HepG2 (cell line): ENCODE measurements around the gene RAMP3. TPM values are rescaled to one million over a fixed set of nuclear protein-coding genes. Genes with fewer than 3 reads are reported as not detected.

Source experiments
- ATAC-seq: fragments of 200-7000 bp; cut with Tn5 transposase; 3 replicates; pipeline ENCODE4 v1.9.1; 2020; ENCODE audit warnings: mild to moderate bottlenecking, moderate library complexity
- BruUV-seq: library from RNA; stranded (reverse); fragments of 400-500 nt; replicated peaks from 2 replicates; lab custom pipeline; 2021; lab: Mats Ljungman, UMichigan
- CTCF ChIA-PET: fragments of 300-600 bp; formaldehyde crosslinking; extraction: SDS; loops from one replicate; lab custom pipeline; 2021; ENCODE audit warnings: low total read pairs, inconsistent platforms, low intra/inter-chr PET ratio; lab: Yijun Ruan, JAX
- POLR2A ChIA-PET: fragments of 350-600 bp; sonication (Branson Sonifier 250); formaldehyde crosslinking; loops from one replicate; lab custom pipeline; 2020; ENCODE audit warnings: antibody characterized with exemption, inconsistent platforms; lab: Yijun Ruan, JAX
- DNase-seq: peaks from one replicate; pipeline ENCODE4 v3.0.0-alpha.2; 2015; ENCODE audit warnings: low spot score
- FAIRE-seq: peaks from 3 replicates; lab custom pipeline; 2011; peaks lifted over from hg19 to GRCh38; lab: Jason Lieb, UNC
- H2AFZ ChIP-seq: one replicate; pipeline ENCODE4 v1.6.1; 2011; ENCODE audit warnings: low read length, inconsistent platforms
- H3K27ac ChIP-seq: fragments of 300-600 bp; 3 replicates; pipeline ENCODE4 v1.8.0; 2011; ENCODE audit warnings: mixed run types, mild to moderate bottlenecking, mixed read lengths, low read length, inconsistent platforms; ENCODE audit not compliant: insufficient read depth; ENCODE audit errors: extremely low read length
- H3K27me3 ChIP-seq, 2 experiments: fragments of 200-600 bp in 1 of 2; 2 replicates in 1 of 2; 3 replicates in 1 of 2; pipeline versions ENCODE4 v1.6.0 to v1.8.0; 2011; ENCODE audit warnings: low read length in 2 of 2, mild to moderate bottlenecking in 2 of 2, moderate library complexity in 2 of 2, inconsistent platforms in 1 of 2; ENCODE audit not compliant: insufficient read depth in 2 of 2, control insufficient read depth in 1 of 2
- H3K36me3 ChIP-seq, 2 experiments: fragments of 200-600 bp in 1 of 2; replicated peaks in 1 of 2; 2 replicates in 1 of 2; 3 replicates in 1 of 2; pipeline versions ENCODE4 v1.5.1 to v1.8.0; 2011; ENCODE audit warnings: low read length in 2 of 2, inconsistent platforms in 1 of 2; ENCODE audit not compliant: insufficient read depth in 2 of 2, control insufficient read depth in 1 of 2
- H3K4me1 ChIP-seq: 2 replicates; pipeline ENCODE4 v1.5.1; 2012; ENCODE audit warnings: low read length, inconsistent platforms; ENCODE audit not compliant: insufficient read depth
- H3K4me2 ChIP-seq: 2 replicates; pipeline ENCODE4 v1.6.0; 2011; ENCODE audit warnings: low read depth, low read length, inconsistent platforms
- H3K4me3 ChIP-seq, 3 experiments: fragments of 200-600 bp in 1 of 3; sonication (generic), shearing (Covaris generic) in 1 of 3; replicated peaks in 1 of 3; 2 replicates each; pipeline ENCODE4 v1.5.1; 2011 to 2016; ENCODE audit warnings: low read length in 3 of 3, inconsistent platforms in 2 of 3, low read depth in 2 of 3, mild to moderate bottlenecking in 2 of 3, control low read depth in 1 of 3, mixed read lengths in 1 of 3; ENCODE audit not compliant: insufficient read depth in 1 of 3
- H3K79me2 ChIP-seq: one replicate; pipeline ENCODE4 v1.6.1; 2011; ENCODE audit warnings: low read length, inconsistent platforms; ENCODE audit not compliant: insufficient read depth
- H3K9ac ChIP-seq: 2 replicates; pipeline ENCODE4 v1.6.0; 2011; ENCODE audit warnings: mild to moderate bottlenecking, low read depth, low read length, inconsistent platforms; ENCODE audit not compliant: insufficient read depth
- H3K9me3 ChIP-seq: 2 replicates; pipeline ENCODE4 v1.5.1; 2012; ENCODE audit warnings: mild to moderate bottlenecking, low read length
- H4K20me1 ChIP-seq: 2 replicates; pipeline ENCODE4 v1.6.0; 2011; ENCODE audit warnings: inconsistent platforms, mild to moderate bottlenecking, low read length, moderate library complexity; ENCODE audit not compliant: insufficient read depth
- DNMT3B ChIP-seq: conservative IDR thresholded peaks from 2 replicates; pipeline ENCODE4 v1.6.1; 2016; ENCODE audit warnings: missing biosample characterization, control low read depth
- KLF9 ChIP-seq: IDR thresholded peaks from 2 replicates; pipeline ENCODE4 v1.6.1; 2016; ENCODE audit warnings: low read depth
- SRF ChIP-seq: IDR thresholded peaks from 2 replicates; pipeline ENCODE4 v1.6.1; 2011; ENCODE audit warnings: mild to moderate bottlenecking, low read depth, low read length, moderate library complexity
- ZNF563 ChIP-seq: sonication (generic); formaldehyde crosslinking; IDR thresholded peaks from 2 replicates; pipeline ENCODE4 v1.8.0; 2022; ENCODE audit warnings: mild to moderate bottlenecking, moderate library complexity, missing genetic modification reagents
- ZNF772 ChIP-seq: sonication (generic); formaldehyde crosslinking; IDR thresholded peaks from 2 replicates; pipeline ENCODE4 v1.5.0; 2020; ENCODE audit warnings: mild to moderate bottlenecking, missing genetic modification reagents
- ZXDC ChIP-seq: sonication (generic); formaldehyde crosslinking; IDR thresholded peaks from 2 replicates; pipeline ENCODE4 v1.5.0; 2020; ENCODE audit warnings: mild to moderate bottlenecking, missing genetic modification reagents
- WGBS: methylation state at CpG from one replicate; pipeline ENCODE4 v1.1.6; 2017; ENCODE audit warnings: low lambda C conversion rate; 5-methylcytosine and 5-hydroxymethylcytosine counted together
- in situ Hi-C: cut with HindIII; loops from 2 replicates; pipeline ENCODE4 v1.10.0; 2017; ENCODE audit warnings: low pct_unique_long_range_greater_than_20kb; ENCODE audit not compliant: extremely low pct_ligation_motif_present
- intact Hi-C: fragments of 100-400 bp; cut with micrococcal nuclease; formaldehyde crosslinking; loops from one replicate; pipeline ENCODE4 v1.10.0; 2022; ENCODE audit not compliant: unreplicated experiment
- polyA plus RNA-seq, 8 experiments: library from polyadenylated mRNA; depleted of rRNA in 3 of 8; stranded (reverse) in 7 of 8; unstranded in 1 of 8; fragments of >200 nt; fragmentation: Illumina TruSeq in 4 of 8; extraction: Trizol in 4 of 8; gene quantifications; 2 replicates each; pipeline versions ENCODE4 v1.2.1 to v1.2.3, GENCODE V29; 2011 to 2016; ENCODE audit warnings: low read depth in 4 of 8, missing spikeins in 1 of 8, mixed read lengths in 1 of 8; ENCODE audit not compliant: insufficient read depth in 1 of 8
- total RNA-seq, 5 experiments: library from RNA; depleted of rRNA; stranded (reverse); fragments of >200 nt; fragmentation: Illumina TruSeq; extraction: Trizol; gene quantifications; 2 replicates each; pipeline ENCODE4 v1.2.3, GENCODE V29; 2016; ENCODE audit warnings: low read depth in 1 of 5

Gene RAMP3
- total and polyA plus RNA-seq, 2 of the 13 experiments (the other 11 are each of a cell fraction or from before 2014, with no cell fraction given) = not detected

GRCh38 chr7:45150199-45150598 lies 7.4 kb upstream of the RAMP3 start:
- H3K4me3 ChIP-seq = no peak overlapping the region
- FAIRE-seq (no peak), ATAC-seq (no peak), DNase-seq (no peak)
- ChIA-PET CTCF (no interaction called here), POLR2A (no interaction called here)
- H4K20me1 ChIP-seq = no peaks in the 10 kb centered on the region
- peaks cover 4 to 47% of the 10 kb centered on the region in 2 experiments; a peak in 3 of 5 replicates for H3K27me3 ChIP-seq
- in situ Hi-C loops = loop anchor here (5.0 to 25.0 kb wide), 2 partner anchors 112 to 437 kb away; no protein-coding TSS in a partner anchor
- intact Hi-C loops = loop anchor here (5.0 to 10.0 kb wide), 2 partner anchors 435 to 512 kb away; no protein-coding TSS in a partner anchor
- no peaks in the 10 kb centered on the region for H3K4me1 ChIP-seq
- no peak overlapping the region for H2AFZ ChIP-seq
- H3K36me3 ChIP-seq = no peaks in the 10 kb centered on the region
- H3K9ac ChIP-seq = no peak overlapping the region
- H3K9me3 ChIP-seq = no peaks in the 10 kb centered on the region
- no TSS peak for BruUV-seq
- WGBS = 29% methylated on average over 11 of the region's 11 CpGs
- no peaks in the 10 kb centered on the region for H3K79me2 ChIP-seq
- H3K4me2 ChIP-seq = no peak overlapping the region
- TF ChIP-seq KLF9 = no peak
- TF ChIP-seq SRF = no peak
- H3K27ac ChIP-seq = no peak overlapping the region

- in situ Hi-C loops = loop anchor here (5.0 to 25.0 kb wide), 2 partner anchors 111 to 436 kb away; no protein-coding TSS in a partner anchor
- TF ChIP-seq DNMT3B = no peak
- no peak for TF ChIP-seq ZNF563 (CRISPR knock-in tag)
- TF ChIP-seq ZXDC = no peak
- TF ChIP-seq ZNF772 = no peak
- no peaks in the 10 kb centered on the region for H3K9me3 ChIP-seq
- H3K4me2 ChIP-seq = no peak overlapping the region
- no peaks in the 10 kb centered on the region for H3K79me2 ChIP-seq
- WGBS = 5% methylated on average over 4 of the region's 9 CpGs
- ChIA-PET POLR2A (no interaction called here), CTCF (no interaction called here)
- BruUV-seq = no TSS peak
- FAIRE-seq (no peak), ATAC-seq (no peak), DNase-seq (no peak)
- H3K36me3 ChIP-seq = no peaks in the 10 kb centered on the region
- no peaks in the 10 kb centered on the region for H4K20me1 ChIP-seq
- no peaks in the 10 kb centered on the region for H3K4me1 ChIP-seq
- H3K4me3 ChIP-seq = no peak overlapping the region
- H3K9ac ChIP-seq = no peak overlapping the region
- H3K27ac ChIP-seq = no peak overlapping the region
- intact Hi-C loops = loop anchor here (5.0 to 10.0 kb wide), 2 partner anchors 434 to 511 kb away; no protein-coding TSS in a partner anchor
- peaks cover 4 to 50% of the 10 kb centered on the region in 2 experiments; a peak in 3 of 5 replicates for H3K27me3 ChIP-seq
- H2AFZ ChIP-seq = no peak overlapping the region
These were observed 6.4 kb upstream of the RAMP3 start for GRCh38 chr7:45151131-45151684.
